Heart left ventricle (tissue), 16 donors: ENCODE measurements around the gene LONP1. TPM values are rescaled to one million over a fixed set of nuclear protein-coding genes. Genes with fewer than 3 reads are reported as not detected.
A peak's percentile ranks its signal among the peaks of the same experiment; 100 is the strongest.

Source experiments
- ATAC-seq, 4 donors: fragments of 200-7000 bp; cut with Tn5 transposase; one replicate each; pipeline ENCODE4 v1.9.1; 2020 to 2022; ENCODE audit warnings: moderate library complexity in 4 of 4, mild to moderate bottlenecking in 3 of 4, moderate number of reproducible peaks in 1 of 4
- DNase-seq, 5 donors: peaks; one replicate each; pipeline ENCODE4 v3.0.0-alpha.2; 2020
- H3K27ac ChIP-seq, 12 donors: fragments of 200-600 bp; sonication (generic) in 4 of 12; one replicate each; pipeline versions ENCODE4 v1.5.0 to v1.8.0; 2016 to 2022; ENCODE audit warnings: mild to moderate bottlenecking in 2 of 12
- H3K27me3 ChIP-seq, 9 donors: fragments of 200-600 bp; sonication (generic) in 2 of 9; one replicate each; pipeline versions ENCODE4 v1.5.1 to v1.8.0; 2016 to 2022; ENCODE audit warnings: mild to moderate bottlenecking in 3 of 9
- H3K36me3 ChIP-seq, 9 donors: fragments of 200-600 bp; sonication (generic) in 2 of 9; one replicate each; pipeline versions ENCODE4 v1.5.0 to v1.8.0; 2018 to 2022; ENCODE audit warnings: mild to moderate bottlenecking in 2 of 9
- H3K4me1 ChIP-seq, 12 donors: fragments of 200-600 bp; sonication (generic) in 4 of 12; one replicate each; pipeline versions ENCODE4 v1.5.0 to v1.8.0; 2016 to 2022; ENCODE audit warnings: mild to moderate bottlenecking in 3 of 12
- H3K4me3 ChIP-seq, 12 donors: fragments of 200-600 bp; sonication (generic) in 4 of 12; one replicate each; pipeline versions ENCODE4 v1.5.0 to v1.8.0; 2017 to 2022; ENCODE audit warnings: mild to moderate bottlenecking in 9 of 12, moderate library complexity in 4 of 12
- H3K9me3 ChIP-seq, 12 donors: fragments of 200-600 bp; sonication (generic) in 4 of 12; one replicate each; pipeline versions ENCODE4 v1.5.0 to v1.8.0; 2016 to 2022; ENCODE audit warnings: mild to moderate bottlenecking in 1 of 12
- POLR2A ChIP-seq, 2 donors: fragments of 450-650 bp; IDR thresholded peaks; one replicate each; pipeline ENCODE4 v1.6.1; 2017; ENCODE audit warnings: antibody characterized with exemption in 2 of 2, mild to moderate bottlenecking in 2 of 2, moderate library complexity in 2 of 2
- WGBS, 4 donors: extraction: QIAGEN DNeasy Blood & Tissue Kit in 2 of 4; methylation state at CpG; one replicate each; pipeline versions ENCODE4 v1.1.5 to v1.1.7; 2013 to 2018; 5-methylcytosine and 5-hydroxymethylcytosine counted together
- intact Hi-C, 10 donors: fragments of 100-400 bp; cut with DNase I; formaldehyde crosslinking; loops; one replicate each; pipeline versions ENCODE4 v1.11.1 to v1.14.2; 2022
- polyA plus RNA-seq, 2 donors: library from polyadenylated mRNA; stranded (reverse); fragments of 200-250 nt; gene quantifications; one replicate each; pipeline ENCODE4 v1.2.3, GENCODE V29; 2013
- total RNA-seq, 9 donors: library from RNA; depleted of rRNA in 2 of 9; stranded (reverse); fragments of >200 nt in 2 of 9; fragmentation: NEBNext Ultra II Directional in 3 of 9; extraction: Animal tissue kit (Norgen Biotek cat#: 25700) in 3 of 9; gene quantifications; one replicate each; pipeline versions ENCODE4 v1.1.0 to v1.2.4, GENCODE V29; 2016 to 2023
- TF ChIP-seq, protein P1 (sequence below), 12 donors: fragments of 200-600 bp; sonication (generic) in 4 of 12; IDR thresholded peaks; one replicate each; pipeline versions ENCODE4 v1.5.0 to v1.8.0; 2018 to 2022; ENCODE audit warnings: antibody characterized with exemption in 12 of 12, mild to moderate bottlenecking in 5 of 12
- donor health status: ischemic (EF 13 %, LVEDD 7.1; RV severe dilation, severe dysfunction).
- donor health status: healthy with polysubstance abuse.
- donor health status: DM: no; HTN: yes; CAD: no.
- donor health status: DM: no; HTN: no; CAD: no.
- donor health status: ischemic (EF 25% LVEDD 6.9; RV normal size, moderate dysfunction).
- donor health status: ischemic (EF 25% LVEDD 5.7; RV mildly dilated, moderate dysfunction).
- donor health status: healthy.
- donor health status: DM: yes; HTN: yes; CAD: no.
- donor health status: ischemic (EF 35%, LVEDD 5.7; RV mildly dilated, moderate dysfunction).
- donor health status: nonischemic (EF 11% LVEDD 7.7; RV severe dilation, severe dysfunction).
- donor health status: DM: yes; HTN: yes; CAD: no.
- donor health status: PGD.
- donor health status: ischemic (EF 29% LVEDD 5.4; RV normal size, mild dysfunction).
- donor health status: nonischemic (EF 23%, LVEDD 6.1; RV moderate dilation, normal function).

LONP1 gene
- total and polyA plus RNA-seq, 11 donors, result 61.2 to 123 (median 94.6) TPM

- H3K27ac ChIP-seq, result peak overlapping the region in 5 of 12 donors; percentile 91 to 96 (median 94)
- intact Hi-C loops, result loop anchor here in 2 of 10 donors (5.0 to 10.0 kb wide), 4 partner anchors 59 to 1853 kb away; partner anchors contain the start of genes DPP9 (in 1 of the 2), DUS3L (in 1 of the 2), PNPLA6 (in 1 of the 2) and SAFB (in 1 of the 2)
Observed at GRCh38 chr19:5681391-5682106, 38.4 kb downstream of the LONP1 start.

DNA sequence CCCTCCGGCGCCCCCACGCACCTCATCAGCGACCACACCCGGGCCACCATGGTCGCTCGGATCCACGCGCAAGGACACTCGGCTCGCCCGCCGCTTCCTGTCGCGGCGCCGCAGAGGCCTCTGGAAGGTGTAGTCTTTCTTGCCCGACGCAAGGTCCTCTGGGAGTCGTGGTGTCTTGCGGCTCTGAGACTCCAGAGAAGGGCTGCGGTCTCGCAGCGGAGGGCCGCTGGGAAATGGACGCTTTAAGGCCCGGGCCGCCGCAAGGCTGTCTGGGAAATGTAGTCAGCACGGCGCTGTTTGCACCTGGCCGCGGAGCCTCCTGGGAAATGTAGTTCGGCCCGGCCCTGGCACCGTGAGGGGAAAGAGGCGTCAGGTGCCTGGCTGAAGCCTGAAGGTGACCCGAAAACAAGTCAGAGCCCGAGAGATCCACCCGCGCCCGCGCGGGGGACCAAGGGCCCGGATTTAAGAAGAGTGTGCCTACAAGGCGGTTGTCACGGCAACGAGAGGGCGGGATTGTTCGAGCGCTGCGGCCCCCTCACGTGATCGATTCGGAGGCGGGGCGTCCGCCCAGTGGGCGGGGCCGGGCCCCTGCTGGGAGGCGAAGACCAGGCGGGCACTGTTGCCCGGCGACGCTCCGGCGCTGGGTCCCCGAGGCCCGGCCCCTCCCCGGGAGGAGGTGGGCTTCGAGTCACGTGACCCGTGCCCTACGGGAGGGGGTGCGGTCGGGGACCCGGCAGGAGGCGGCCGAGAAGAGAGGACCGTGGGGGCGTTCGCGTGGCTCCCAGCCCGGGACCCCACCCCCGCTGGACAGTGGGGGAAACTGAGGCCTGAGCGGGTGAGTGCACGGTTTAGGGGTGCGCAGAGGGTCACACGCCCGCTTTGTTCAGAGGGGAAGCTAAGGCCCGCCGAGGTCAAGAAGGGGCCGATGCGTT, 39.2 kb downstream of the LONP1 start, which contains the start of the genes HSD11B1L and MICOS13:
Gene HSD11B1L, plus strand, starts transcription at position 591 of the 932 bp plus-strand sequence. CDS start 3,806 bp downstream, outside the sequence.
Gene MICOS13, minus strand, starts transcription at position 80 of the 932 bp plus-strand sequence. Its CDS starts 30 bp downstream, at position 50.
- WGBS, 4 donors, result 1% methylated on average over 71 to 94 of the region's 94 CpGs
- Histone ChIP-seq H3K4me1 (peaks cover 0 to 30% (median 15%) of the 10 kb centered on the region in 12 donors), H3K4me3 (peak within 1 kb of the TSS; percentile 61 to 99 (median 78)), H3K36me3 (peaks cover 0 to 11% (median 3%) of the 10 kb centered on the region in 9 donors), H3K9me3 (no peaks in the 10 kb centered on the region), H3K27me3 (no peaks in the 10 kb centered on the region), H3K27ac (peak within 1 kb of the TSS; percentile 74 to 96 (median 90))
- TF ChIP-seq, protein P1, sequence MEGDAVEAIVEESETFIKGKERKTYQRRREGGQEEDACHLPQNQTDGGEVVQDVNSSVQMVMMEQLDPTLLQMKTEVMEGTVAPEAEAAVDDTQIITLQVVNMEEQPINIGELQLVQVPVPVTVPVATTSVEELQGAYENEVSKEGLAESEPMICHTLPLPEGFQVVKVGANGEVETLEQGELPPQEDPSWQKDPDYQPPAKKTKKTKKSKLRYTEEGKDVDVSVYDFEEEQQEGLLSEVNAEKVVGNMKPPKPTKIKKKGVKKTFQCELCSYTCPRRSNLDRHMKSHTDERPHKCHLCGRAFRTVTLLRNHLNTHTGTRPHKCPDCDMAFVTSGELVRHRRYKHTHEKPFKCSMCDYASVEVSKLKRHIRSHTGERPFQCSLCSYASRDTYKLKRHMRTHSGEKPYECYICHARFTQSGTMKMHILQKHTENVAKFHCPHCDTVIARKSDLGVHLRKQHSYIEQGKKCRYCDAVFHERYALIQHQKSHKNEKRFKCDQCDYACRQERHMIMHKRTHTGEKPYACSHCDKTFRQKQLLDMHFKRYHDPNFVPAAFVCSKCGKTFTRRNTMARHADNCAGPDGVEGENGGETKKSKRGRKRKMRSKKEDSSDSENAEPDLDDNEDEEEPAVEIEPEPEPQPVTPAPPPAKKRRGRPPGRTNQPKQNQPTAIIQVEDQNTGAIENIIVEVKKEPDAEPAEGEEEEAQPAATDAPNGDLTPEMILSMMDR (IDR thresholded peaks at IDR 0.05), result no peak
- peak in 1 of 2 donors; percentile 77 for TF ChIP-seq POLR2A (IDR thresholded peaks at IDR 0.05)
- peak; percentile 99 to 100 (median 99) for DNase-seq
- ATAC-seq, result peak; percentile 93 to 97 (median 94)
- intact Hi-C loops, result loop anchor here in 4 of 10 donors (1.0 to 10.0 kb wide), 6 partner anchors 40 to 1854 kb away; partner anchors contain the start of genes SAFB (in 2 of the 4), CATSPERD (in 1 of the 4), DPP9 (in 1 of the 4) and DUS3L (in 1 of the 4)

More at GRCh38 chr19:5681391-5682106, 38.4 kb downstream of the LONP1 start:
- DNase-seq (no peak), ATAC-seq (no peak)
- peaks cover 0 to 11% (median 3%) of the 10 kb centered on the region in 9 donors for H3K36me3 ChIP-seq
- H3K9me3 ChIP-seq, result no peaks in the 10 kb centered on the region
- WGBS, 4 donors, result 64 to 67% (median 65%) methylated on average over 17 of the region's 17 CpGs
- H3K4me3 ChIP-seq, result peak overlapping the region in 11 of 12 donors; percentile 69 to 99 (median 81)
- TF ChIP-seq, protein P1 (IDR thresholded peaks at IDR 0.05), result no peak
- TF ChIP-seq POLR2A (IDR thresholded peaks at IDR 0.05), result no peak
- no peaks in the 10 kb centered on the region for H3K27me3 ChIP-seq
- H3K4me1 ChIP-seq, result peaks cover 0 to 27% (median 18%) of the 10 kb centered on the region in 12 donors

- Histone ChIP-seq H3K36me3 (peaks cover 0 to 11% (median 3%) of the 10 kb centered on the region in 9 donors), H3K4me3 (peak overlapping the region; percentile 61 to 99 (median 78)), H3K9me3 (no peaks in the 10 kb centered on the region), H3K27ac (peak overlapping the region; percentile 74 to 96 (median 90)), H3K27me3 (no peaks in the 10 kb centered on the region), H3K4me1 (peaks cover 0 to 36% (median 15%) of the 10 kb centered on the region in 12 donors)
- DNase-seq (peak in 2 of 5 donors; percentile 70 to 75), ATAC-seq (peak; percentile 6 to 13 (median 6))
- WGBS, 4 donors, result 0 to 1% (median 0%) methylated on average over 18 to 23 of the region's 23 CpGs
- TF ChIP-seq POLR2A (IDR thresholded peaks at IDR 0.05), result no peak
- TF ChIP-seq, protein P1 (IDR thresholded peaks at IDR 0.05), result peak in 1 of 12 donors; percentile 5
- intact Hi-C loops, result loop anchor here in 4 of 10 donors (1.0 to 10.0 kb wide), 6 partner anchors 40 to 1855 kb away; partner anchors contain the start of genes SAFB (in 2 of the 4), CATSPERD (in 1 of the 4), DPP9 (in 1 of the 4) and DUS3L (in 1 of the 4)
Observed at GRCh38 chr19:5680084-5680436, 39.9 kb downstream of the LONP1 start.
